NB4 (cell line): ENCODE measurements around the gene AACS.
A peak's percentile ranks its signal among the peaks of the same experiment; 100 is the strongest.

ENCODE experiments used
- DNase-seq: peaks from one replicate; pipeline ENCODE4 v3.0.0; 2010; ENCODE audit warnings: low read depth
- H3K4me3 ChIP-seq: one replicate; pipeline ENCODE4 v1.5.1; 2011; ENCODE audit warnings: mild to moderate bottlenecking, low read depth, low read length, moderate library complexity
- CTCF ChIP-seq: IDR thresholded peaks from one replicate; pipeline ENCODE4 v1.5.1; 2012; ENCODE audit warnings: low read depth, low read length
- MYC ChIP-seq: IDR thresholded peaks from 2 replicates; pipeline ENCODE4 v1.6.1; 2011; ENCODE audit warnings: low read depth, low read length
- POLR2A ChIP-seq: IDR thresholded peaks from 2 replicates; pipeline ENCODE4 v1.6.1; 2011; ENCODE audit warnings: mild to moderate bottlenecking; ENCODE audit not compliant: insufficient read length; ENCODE audit errors: extremely low read depth
- TF ChIP-seq, protein P1 (sequence below): IDR thresholded peaks from 2 replicates; pipeline ENCODE4 v1.6.1; 2011; ENCODE audit warnings: low read depth, low read length

Gene AACS

GRCh38 chr12:125125271-125125670 is 60.0 kb downstream of the AACS start:
- no peak overlapping the region for H3K4me3 ChIP-seq
- no peak for DNase-seq
- TF ChIP-seq MYC = no peak
- TF ChIP-seq POLR2A = no peak
- TF ChIP-seq, protein P1, sequence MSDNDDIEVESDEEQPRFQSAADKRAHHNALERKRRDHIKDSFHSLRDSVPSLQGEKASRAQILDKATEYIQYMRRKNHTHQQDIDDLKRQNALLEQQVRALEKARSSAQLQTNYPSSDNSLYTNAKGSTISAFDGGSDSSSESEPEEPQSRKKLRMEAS = no peak
- TF ChIP-seq CTCF = no peak

GRCh38 chr12:125128439-125129178 is 63.4 kb downstream of the AACS start:
- DNase-seq = no peak
- TF ChIP-seq MYC = no peak
- no peak overlapping the region for H3K4me3 ChIP-seq

- no peak for DNase-seq
- no peak overlapping the region for H3K4me3 ChIP-seq
- TF ChIP-seq, protein P1 = no peak
- no peak for TF ChIP-seq MYC
- no peak for TF ChIP-seq POLR2A
- TF ChIP-seq CTCF = no peak
Measured at GRCh38 chr12:125129179-125129571, 63.9 kb downstream of the AACS start.

DNA sequence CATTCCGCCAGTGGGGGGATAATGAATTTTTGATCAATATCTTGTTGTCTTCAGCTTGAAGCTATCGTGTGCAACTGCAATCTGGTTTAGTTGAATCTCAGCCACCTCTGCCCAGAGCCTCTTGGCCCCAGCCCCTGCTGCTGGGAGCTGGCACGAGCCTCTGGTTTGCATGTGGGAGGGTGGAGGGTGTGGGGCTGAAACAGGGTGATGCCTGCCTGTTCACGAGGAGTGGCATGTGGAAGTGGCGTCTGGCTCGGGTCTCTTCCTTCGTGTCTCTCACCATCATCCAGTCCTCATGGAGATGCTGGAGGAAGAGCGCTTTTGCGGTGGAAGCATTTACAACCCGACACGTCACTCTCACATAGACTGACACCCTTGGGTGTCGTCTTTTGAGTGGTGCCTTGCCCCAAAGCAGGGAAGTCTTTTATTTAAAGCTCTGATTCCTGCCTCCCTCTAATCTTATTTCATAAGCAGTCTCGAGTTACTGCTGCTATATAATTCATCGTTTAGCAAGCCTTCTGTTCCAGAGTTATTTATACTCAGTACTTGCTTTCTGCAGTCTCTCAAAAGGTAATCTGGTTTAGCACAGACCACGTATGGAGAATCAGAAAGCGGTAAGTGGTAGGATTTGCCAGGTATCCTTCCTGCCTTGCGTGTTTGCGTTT is 64.5 kb downstream of the AACS start:
- no peak overlapping the region for H3K4me3 ChIP-seq
- DNase-seq = no peak
- TF ChIP-seq POLR2A (no peak), MYC (no peak), CTCF (no peak)
- TF ChIP-seq, protein P1 = no peak

- H3K4me3 ChIP-seq = no peak overlapping the region
- DNase-seq = peak; percentile 76
- TF ChIP-seq POLR2A (no peak), MYC (no peak), CTCF (no peak)
Measured at GRCh38 chr12:125131958-125132357, 66.7 kb downstream of the AACS start.

GRCh38 chr12:125132698-125133400 is 67.6 kb downstream of the AACS start:
- peak; percentile 86 for DNase-seq
- TF ChIP-seq MYC (no peak), POLR2A (no peak), CTCF (no peak)
- TF ChIP-seq, protein P1 = no peak

More at GRCh38 chr12:125132698-125133400, 67.6 kb downstream of the AACS start:
- no peak overlapping the region for H3K4me3 ChIP-seq
